Activated CD8-positive, alpha-beta memory T cell treated with anti-CD3 and anti-CD28 coated beads for 4 hours (primary cell): ENCODE data around the gene FMN1.
"Not testable (repeated sequence)": the region's sequence is repeated elsewhere in the genome, so short reads cannot be mapped to it uniquely, and the experiment has no call there.

Experiments
- DNase-seq, 2 donors: peaks; one replicate each; pipeline ENCODE4 v3.0.0-alpha.2; 2020; ENCODE audit warnings: low read depth in 2 of 2

FMN1 gene

DNA sequence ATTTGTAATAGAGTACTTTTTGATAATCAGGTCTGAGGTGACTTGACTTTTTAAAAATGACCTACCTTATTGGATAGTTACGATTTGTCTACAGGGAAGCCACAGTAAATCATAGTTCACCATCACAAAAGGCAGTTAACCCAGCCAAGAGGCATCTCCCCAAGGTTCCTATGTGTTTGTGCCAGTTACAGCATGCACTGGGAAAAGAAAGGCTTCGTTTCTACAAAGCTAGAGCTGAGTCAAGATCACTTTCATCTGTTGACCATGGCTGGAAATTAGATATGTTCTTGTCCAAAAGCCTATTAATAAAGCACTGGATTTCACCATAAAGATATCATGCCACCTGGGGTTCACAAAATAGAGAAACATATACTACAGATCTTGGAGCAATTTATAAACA, 336.8 kb downstream of the FMN1 start:
- DNase-seq, result no peak

DNA sequence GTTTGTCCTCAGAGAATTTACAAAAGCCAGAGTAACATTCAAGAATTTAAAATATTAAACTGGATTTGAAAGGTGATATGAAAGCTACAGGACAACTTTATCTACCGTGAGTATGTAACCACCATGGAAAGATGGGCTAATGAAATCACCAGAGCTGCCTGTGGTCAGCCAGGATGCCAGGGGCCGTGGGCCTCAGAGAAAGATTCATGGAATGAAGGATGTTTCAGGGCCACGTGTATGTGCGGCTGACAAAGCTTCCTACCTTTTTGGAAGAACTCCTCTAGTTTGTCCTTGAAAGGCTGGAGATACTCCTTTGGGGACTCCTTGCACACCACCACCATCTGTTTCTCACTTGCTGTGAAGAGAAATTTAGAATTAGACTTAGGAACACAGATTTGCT, 337.8 kb downstream of the FMN1 start:
- no peak for DNase-seq

DNA sequence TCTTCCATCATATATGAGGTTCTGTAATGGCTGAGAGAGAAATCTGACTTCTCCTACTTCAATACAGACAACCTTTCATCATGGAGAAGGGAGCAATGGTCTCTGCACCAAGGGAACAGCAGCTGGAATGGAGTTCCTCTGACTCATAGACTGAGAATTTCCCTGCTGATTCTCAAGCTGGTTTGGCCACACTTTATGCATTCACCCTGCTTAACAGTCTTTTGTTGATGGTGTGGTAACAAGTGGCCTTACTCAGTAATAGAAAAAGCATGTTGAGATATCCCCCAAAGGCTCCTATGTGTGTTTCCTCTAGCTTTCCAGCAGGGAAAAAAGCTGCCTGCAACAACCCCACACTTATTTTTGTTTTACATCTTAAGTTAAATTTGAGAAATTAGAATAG, 338.6 kb downstream of the FMN1 start:
- no peak for DNase-seq

DNA sequence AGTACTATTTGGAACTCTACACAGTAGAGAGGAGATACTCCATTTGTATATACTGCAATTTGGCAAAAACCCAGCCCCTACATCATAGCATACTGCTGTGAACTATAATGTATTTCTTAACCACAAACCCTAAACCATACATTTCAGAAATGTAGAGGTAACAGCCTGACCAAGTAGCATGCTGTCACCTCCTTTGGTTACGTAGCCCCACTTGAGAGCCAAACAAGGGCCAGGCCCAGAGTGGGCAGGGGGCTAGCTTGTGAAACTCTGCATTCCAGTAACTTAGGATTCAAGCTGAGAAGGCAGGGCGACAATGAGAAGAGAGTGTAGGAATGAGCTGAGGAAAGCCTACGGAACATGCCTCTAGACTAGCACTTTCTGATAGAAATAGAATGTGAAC, 340.9 kb downstream of the FMN1 start:
- no peak for DNase-seq

DNA sequence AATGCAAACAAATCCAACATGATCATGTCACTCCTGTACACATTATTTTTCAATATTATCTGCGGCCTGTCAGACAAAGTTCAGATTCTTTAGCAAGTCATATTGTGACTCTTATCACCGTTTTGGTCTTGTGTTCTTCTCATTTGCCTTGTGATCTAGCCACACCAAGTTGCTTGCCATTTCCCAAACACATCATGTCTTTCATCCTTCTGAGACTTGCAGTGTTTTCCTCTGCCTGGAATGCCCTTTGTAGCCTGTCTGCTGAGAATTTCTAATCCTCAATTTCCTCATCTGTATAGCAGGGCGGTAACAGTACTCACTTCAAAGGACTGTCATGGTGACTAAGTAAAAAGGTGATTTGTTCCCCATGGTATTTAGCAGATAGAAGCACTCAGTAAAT, 341.7 kb downstream of the FMN1 start:
- no peak for DNase-seq

DNA sequence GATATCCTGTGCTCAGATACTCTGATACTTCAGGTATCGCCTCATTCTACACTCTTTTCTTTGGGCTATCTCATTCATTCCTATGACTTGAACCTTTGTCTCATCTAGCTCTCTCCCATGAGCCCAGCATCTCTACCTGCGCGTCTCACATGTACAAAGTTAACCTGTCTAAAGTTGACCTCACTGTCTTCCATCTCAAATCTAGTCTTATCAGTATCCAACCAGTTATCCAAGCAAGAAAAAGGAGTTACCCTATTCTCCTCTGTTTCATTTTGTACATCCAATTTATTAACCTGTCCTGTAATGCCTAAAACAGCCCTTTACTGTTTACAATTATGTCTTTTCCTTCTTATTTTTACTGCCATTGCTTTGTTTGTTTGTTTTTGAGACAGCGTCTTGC, 342.5 kb downstream of the FMN1 start:
- DNase-seq, result no peak

DNA sequence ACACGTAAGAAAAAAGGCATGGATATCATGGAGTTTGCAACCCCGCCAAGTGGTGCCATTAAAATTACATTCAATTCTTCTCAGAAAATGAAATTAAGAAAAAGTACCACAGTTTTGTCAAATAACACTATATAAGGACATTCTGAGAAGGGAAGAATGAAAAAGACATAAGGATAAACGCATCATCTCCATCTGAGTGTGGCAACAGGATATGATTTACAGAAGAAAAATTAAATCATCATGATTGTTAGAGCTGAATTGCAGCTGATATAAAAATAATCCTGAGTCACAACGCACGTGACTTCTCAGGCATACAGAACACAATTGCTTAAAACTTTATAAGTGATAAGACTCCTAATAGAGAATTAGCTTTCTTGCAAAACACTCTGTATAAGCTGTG, 342.9 kb downstream of the FMN1 start:
- no peak for DNase-seq

DNA sequence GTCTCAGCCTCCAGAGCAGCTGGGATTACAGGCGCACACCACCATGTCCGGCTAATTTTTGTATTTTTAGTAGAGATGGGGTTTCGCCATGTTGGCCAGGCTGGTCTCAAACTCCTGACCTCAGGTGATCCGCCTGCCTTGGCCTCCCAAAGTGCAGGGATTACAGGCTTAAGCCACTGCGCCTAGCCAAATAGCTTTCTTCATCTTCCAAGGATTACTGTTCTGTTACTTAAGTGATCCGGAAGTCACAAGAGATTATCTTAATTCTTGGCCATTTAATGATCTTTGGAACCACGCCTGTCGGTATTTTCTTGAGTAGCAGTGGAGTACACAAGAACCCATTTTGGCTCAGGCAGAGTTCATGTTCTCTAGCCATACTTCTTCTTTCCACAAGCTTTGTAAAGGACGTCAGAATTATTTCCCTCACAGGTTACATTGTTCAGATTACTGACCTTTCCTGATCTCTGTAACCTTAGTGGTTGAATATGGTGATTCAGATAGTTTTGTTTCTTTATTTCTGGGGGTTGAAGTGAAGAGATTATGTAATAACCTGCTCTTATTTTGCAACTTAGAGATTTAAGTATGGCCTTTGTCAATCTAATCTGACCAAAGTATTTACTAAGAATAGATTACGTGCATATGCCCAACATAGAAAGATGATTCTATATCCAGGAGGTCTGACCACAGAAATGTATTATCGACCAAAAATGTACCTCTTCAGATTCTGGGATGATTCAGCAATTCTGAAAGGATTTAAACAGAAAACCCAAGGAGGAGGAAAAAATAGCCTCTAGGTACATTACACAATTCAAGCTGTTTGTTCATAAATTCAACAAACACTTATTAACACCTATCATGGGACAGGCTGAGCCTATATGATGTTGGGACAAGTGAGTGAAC, 344.5 kb downstream of the FMN1 start:
- no peak for DNase-seq

DNA sequence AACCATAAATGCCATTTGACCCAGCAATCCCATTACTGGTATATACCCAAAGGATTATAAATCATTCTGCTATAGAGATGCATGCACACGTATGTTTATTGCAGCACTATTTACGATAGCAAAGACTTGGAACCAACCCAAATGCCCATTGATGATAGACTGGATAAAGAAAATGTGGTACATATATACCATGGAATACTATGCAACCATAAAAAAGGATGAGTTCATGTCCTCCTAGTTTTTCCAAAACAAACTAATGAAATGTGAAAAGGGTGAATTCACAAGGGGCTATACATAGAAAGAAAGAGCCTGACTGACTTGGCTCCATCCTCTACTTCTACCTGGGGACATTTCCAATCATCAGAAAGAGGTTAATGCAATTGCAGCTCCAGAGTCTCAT, 347.8 kb downstream of the FMN1 start:
- DNase-seq, result not testable (repeated sequence)

DNA sequence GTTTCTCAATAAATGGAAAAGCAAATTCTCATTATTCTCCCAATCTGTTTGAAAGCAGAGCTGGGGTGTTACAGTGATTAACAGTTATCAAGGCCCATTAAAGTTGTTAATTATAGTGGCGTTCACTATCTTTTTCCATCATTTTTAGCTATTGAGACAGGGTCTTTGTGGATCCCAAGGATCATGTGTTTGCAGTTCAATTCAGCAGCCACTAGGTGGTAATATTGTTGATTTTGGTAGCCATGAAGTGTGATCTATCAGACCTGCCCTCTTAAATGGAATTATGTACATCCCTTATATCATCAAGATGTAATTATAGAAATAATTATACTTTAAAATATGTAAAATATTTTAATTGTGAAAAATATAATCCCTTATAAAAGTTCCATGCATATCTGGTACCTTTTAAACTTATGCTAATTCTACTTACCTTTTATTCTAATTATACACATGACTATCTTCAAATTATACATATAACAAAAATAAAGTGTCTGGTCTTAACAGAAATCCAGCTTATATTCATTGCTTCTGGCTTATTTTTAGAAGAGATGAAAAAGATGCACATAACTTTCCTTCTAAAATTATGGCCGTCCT, 350.3 kb downstream of the FMN1 start:
- DNase-seq, result no peak

DNA sequence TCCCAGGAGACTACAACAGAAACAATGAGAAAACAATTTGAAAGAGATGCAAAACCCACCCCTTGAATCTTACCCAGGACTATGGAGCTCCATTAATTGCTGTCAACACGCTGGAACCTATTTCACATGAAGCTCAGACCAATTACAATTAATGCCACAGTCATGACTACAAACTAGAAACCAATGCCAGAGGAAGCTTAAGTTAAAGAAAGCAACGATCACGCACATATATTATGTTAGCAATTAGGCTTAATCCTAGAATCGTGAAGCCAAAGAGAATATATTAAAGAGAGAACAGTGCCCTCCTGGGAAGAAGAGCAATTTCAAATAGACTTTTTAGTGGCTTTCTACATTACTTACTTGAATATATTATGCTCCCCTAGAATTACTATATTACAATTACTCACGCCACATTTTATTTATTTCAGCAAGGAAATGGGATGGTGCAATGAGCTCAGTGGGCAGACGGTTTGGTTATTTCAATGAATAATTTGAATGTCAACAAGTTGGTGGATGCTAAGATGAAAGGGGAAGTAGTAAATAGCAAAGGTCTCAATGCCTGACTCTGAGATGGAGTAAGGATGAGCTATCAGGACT, 351.2 kb downstream of the FMN1 start:
- no peak for DNase-seq

DNA sequence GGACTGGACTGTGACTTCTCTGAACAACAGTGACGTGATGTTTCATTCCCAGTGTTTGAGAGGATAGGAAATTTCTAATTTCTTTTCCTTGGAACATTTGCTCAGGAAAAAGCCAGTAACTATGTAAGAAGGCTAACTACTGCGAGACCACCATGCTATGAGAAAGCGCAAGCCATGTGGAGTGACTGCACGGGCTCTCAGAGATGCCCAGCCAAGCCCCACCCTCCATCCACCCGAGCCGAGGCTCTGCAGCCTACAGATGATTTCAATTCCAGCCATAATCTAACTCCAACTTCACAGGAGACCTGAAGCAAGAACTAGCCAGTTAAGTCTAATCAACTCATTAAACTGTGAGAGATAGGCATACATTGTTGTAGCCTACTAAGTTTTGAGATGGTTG, 352.4 kb downstream of the FMN1 start:
- DNase-seq, result no peak

DNA sequence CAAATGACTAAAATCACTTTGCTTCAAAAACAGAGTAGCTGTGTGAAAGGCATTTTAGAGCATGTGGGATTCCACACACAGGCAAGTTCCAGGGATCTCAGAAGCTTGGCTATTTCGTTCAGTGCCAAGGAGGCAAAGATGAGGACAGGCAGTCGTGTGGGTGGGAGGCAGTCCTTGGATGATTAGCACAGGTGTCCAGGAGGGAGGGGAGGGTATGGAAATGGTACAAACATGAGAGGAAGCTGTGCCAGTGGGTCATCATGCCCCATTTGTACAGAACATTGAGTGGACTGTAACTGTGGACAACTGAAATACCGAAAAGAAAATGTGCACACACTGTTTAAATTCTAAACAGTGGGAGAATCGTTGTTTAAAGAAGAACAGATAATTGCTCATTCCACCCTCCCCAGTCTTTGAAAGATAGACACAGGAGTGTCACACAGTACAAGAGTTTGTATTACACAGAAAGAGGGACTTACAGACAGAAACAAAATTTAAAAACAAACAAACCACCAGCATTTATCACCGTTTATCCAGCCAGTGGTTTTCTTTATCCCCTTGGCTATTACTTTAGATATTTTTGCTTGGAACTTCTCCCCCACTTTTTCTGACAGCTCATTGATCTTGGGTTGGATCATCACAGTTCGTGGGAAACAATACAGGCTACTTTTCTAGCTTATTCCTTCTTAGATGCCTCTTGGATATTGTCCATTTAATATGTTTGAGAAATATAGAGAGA, 353.8 kb downstream of the FMN1 start:
- DNase-seq, result no peak

DNA sequence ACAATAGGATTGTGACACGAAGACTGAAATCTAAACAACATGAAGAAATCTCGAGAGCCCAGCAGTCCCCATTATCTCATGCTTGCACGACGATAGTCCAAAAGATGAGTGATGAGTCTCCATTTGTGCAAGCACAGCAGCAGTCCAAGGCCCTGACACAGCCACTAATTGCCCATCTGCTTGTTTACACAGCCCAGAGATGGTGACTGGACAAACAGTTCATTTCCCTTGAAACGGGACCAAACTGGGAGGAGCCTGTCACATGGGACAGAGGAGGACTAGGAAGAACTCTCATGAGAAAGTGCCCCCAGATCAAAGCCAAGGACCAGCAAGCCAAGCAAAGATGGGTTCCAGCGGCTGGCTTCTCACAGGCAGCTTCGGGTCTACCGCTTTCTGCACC, 355.7 kb downstream of the FMN1 start:
- DNase-seq, result no peak

DNA sequence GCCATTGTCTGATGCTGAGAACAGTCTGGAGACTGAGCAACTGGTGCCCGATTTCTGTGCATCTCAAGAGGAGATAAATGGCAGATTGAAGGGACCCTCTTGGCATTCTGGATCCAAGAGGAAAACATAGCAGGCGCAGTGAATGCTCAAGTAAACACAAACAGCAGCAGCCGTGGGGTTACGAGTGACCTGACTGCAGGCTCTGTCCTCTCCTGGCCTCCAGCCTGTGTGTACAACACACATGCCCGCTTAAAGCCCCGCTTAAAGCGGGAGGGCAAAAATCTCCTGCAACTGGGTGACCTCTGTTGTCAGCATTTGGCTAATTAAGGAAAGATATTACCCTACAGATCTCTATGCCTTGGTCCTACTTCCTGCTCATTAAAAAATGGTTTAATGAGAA, 356.2 kb downstream of the FMN1 start:
- no peak for DNase-seq

DNA sequence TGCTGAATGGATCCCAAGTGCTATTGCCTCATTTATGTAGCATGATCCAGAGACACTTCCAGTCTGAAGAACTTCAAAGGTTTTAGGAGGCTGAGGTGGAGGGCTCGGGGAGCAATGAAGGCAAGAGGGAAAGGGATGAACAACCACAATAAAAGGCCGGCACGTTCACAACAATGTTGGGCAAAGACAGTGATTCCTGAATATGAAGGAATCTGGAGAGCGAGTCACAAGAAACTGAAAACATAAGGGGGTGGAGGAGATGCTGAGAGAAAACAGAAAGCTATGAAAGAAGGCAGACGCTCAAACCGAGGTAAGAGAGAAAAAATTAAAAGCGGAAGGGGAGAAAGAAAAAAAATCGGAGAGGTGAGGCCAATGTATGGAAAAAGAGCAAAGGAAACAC, 356.6 kb downstream of the FMN1 start:
- no peak for DNase-seq

DNA sequence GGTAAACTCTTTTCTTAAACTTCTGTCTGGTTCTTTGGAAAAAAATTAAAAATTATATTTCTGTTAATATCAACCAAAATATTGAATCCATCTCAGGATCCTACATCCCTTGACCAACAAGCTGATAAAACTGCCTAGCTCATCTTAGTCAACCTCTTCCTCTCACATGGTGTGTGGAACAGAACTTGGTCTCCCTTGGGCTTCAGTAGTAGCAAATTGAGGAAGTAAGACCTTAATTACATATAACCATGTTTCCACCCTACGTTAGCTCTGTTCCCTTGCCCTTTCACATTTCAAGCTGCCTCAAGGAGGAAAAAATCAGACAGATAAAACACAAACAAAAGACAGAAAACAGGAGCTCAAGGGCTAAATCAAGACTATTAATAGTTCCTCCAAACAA, 360.4 kb downstream of the FMN1 start:
- DNase-seq, result no peak

DNA sequence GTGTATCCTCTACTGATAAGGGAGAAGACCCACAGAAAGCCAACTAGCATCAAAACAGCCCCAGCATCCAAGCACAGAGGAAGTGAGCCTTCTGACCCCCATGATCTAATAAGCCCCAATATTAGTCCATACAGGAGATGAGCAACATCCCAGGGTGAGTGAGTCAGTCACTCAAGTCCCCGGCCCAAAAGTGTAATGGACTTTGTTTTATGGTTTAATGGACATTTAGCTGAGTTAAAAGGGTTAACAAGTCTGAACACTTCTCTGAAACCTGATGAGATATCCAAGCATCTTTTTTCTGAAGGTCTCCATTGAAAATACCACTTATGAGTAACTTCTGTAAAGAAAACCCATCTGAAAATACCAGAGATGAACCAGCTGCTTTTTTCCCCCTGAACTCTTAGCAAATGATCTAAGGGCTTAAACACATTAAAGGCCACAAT, 361.1 kb downstream of the FMN1 start:
- DNase-seq, result no peak

DNA sequence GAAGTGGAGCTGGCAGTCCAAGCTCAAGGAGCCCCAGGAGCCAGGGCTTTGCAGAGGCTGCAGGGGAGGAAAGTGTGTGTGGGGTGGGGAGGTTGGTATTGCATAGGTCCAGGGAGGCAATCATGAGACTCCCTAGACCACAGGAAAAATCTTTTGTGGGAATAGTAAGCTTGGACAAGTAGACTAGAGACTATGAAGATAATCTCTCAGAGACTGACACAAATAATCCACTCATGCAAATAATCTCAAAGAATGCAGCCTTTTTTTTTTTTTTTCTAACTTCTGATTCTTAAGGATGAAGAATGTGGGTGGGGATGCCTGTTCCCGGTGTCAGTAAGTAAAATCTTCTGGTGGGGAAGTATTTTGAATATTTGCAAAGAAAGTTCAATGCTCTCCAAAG, 363.0 kb downstream of the FMN1 start:
- DNase-seq, result no peak

DNA sequence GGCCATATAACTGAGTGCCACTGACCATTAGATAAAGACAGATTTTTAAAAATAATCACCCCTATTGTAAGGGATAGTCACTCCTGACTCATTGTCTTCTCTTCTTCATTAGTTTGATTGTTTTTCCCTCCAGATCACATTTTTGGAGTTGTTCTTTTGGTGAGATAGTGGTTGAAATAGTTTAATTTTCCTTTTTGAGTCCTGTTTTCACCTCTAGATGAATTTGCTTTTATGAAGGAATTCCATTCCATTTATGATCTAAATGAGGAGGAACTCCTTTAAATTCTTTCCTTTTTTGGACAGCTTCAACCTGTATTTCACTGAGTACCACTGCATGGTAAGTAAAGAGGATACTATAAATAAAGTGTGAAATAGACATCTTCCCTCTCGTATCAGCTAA, 364.3 kb downstream of the FMN1 start:
- DNase-seq, result no peak

DNA sequence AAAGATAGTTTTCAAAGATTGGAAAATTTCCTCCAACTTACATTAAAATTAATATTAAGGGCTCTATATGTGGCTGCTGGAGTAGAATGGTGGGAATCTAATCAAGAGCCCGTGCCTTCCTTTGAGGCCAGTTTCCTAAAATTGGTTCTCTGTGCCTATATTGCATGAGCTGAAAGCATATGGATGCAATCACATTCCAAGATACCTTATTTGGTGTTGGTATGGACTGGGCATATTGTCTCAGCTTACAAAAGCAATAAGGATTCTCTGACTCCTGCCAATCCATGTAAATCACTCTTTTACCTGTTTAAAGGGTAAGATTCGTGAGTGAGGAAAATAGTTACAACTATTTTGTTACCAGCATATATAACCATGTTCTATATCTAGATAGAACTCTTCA, 365.1 kb downstream of the FMN1 start:
- DNase-seq, result no peak

DNA sequence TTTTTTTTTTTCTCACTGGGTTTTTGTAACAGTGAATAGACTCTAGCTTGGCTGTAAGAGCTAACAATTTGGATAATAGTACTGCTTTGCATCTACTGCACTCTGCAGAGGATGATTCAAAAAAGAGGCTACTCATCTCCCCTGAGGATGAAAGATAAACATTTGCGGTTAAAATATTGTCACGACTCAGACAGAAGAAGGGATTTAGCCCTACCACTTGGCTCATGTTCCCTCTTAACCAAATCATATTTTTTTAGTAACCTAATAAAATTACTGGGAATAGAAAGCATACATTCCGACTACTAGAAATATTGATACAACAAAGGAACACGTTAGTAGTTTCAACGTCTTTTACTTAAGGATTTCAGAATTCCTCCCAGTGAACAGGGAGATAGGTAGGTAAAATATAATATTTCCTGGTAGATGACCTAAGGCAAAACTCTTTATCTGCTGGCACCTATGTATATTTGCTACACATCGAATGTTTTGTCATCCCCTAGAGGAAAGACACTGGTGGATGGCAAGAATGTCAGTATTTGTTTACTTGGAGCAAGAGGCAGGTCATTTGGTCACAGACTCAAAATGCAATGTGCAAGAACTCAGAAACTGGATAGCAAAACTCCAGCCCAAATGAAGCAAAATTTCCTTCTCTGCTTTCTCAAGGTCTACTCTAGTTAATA, 365.9 kb downstream of the FMN1 start:
- no peak for DNase-seq
